Frontal cortex (tissue), 4 donors: ENCODE results near the gene MATN1. TPM values are rescaled to one million over a fixed set of nuclear protein-coding genes. Genes with fewer than 3 reads are reported as not detected.

Experiments used
- DNase-seq, 2 donors: peaks; one replicate each; pipeline ENCODE4 v3.0.0; 2012; ENCODE audit warnings: low spot score in 2 of 2
- FAIRE-seq: peaks from 2 replicates; lab custom pipeline; 2012; peaks lifted over from hg19 to GRCh38; lab: Jason Lieb, UNC
- total RNA-seq: library from RNA; depleted of rRNA; stranded (reverse); fragments of >200 nt; gene quantifications from one replicate; pipeline ENCODE4 v1.2.3, GENCODE V29; 2014
- donor health status: control.
- donor health status: control.
- donor health status: control.

Gene MATN1
- total RNA-seq, 1 donor from 2014 or later = 0.41 TPM

GRCh38 chr1:30724175-30724574, 790 bp upstream of the MATN1 start:
- no peak for FAIRE-seq
- no peak for DNase-seq

GRCh38 chr1:30721812-30722537, 1.4 kb downstream of the MATN1 start:
- FAIRE-seq = no peak

GRCh38 chr1:30721341-30721793, 2.0 kb downstream of the MATN1 start:
- no peak for FAIRE-seq
- DNase-seq = no peak

More at GRCh38 chr1:30721812-30722537, 1.4 kb downstream of the MATN1 start:
- DNase-seq = no peak

GRCh38 chr1:30720271-30721223, 2.8 kb downstream of the MATN1 start:
- DNase-seq (no peak), FAIRE-seq (no peak)

DNA sequence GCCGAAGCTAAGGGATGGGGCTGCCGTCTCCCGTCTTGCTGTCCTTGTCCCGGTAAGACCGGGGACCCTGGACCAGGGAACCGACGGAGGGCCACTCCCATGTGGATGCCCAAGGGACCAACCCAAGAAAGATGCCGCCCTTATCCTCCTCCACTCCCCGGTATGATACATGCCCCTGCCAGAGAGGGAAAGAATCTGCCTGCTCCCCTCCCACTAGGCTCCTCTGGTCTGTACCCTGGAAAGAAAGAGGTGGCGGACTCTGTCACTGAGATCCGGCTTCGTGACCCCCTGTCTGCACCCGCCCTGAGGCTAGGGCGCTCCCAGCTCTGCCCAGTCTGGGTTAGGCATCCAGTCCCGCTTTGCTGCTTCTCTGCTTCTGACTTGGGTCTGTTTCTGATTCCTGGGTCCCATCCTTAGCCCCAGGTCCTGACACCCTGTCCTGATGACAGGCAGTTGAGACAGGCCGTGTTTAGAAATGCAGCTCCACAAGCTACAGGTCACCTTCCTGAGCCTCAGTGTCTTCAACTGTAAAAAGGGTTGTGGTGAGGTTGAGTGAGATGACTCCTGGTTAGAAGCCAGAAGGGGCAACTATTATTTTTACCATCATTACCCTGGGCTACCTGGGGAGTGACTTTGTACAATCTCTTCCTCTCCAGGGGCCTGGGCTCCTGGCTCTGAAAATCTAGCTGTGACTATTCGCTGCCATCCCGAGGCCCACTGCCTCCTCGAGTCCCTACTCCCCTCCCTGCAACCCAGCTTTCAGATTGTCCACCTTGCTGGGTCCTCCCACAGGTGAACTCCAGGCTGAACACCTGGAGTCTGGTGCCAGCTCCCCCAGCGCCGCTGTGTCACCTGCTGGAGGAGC, 3.7 kb downstream of the MATN1 start:
- DNase-seq = peak; percentile 69 to 74
- FAIRE-seq = no peak

DNA sequence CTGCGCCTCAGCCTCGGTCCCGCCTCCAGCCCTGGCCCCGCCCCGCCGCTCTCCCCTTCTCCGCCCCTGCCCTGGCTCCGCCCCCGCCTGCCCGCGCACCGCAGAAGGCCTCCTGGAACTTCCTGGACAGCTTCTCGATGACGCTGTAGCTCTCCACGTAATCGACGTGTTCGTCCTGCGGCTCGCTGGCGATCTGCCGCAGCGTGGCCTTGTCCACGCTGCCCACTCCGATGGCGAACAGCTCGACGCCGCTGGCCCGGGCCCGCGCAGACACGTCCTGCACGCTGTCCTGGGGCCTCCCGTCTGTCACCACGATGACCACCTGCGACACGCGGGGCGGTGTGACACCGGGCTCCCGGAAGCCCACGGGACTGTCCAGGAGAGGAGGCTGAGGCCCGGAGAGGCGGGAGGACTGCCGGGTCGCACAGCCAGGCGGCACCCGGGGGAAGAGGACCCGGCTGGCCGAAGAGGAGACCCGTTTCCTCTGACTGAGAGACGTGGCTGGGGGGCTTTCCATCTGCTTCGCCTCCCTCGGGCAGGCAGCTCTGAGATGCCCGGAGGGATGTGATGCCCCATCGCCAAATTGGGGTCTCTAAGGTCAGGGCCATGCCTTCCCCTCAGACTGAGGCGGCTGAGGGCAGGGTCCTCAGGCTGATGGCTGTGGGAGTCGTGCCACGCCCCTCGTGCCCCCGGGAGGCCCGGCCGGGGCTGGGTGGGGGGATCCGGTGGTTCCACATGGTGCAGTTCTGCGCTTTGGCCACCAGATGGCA, 4.6 kb downstream of the MATN1 start:
- FAIRE-seq = no peak
- peak in 1 of 2 donors; percentile 90 for DNase-seq

GRCh38 chr1:30718091-30718635, 5.2 kb downstream of the MATN1 start:
- FAIRE-seq = no peak
- DNase-seq = peak; percentile 87 to 88

- FAIRE-seq (no peak), DNase-seq (no peak)
Measured at GRCh38 chr1:30716646-30717045, 6.7 kb downstream of the MATN1 start.

GRCh38 chr1:30715886-30716285, 7.5 kb downstream of the MATN1 start:
- FAIRE-seq (no peak), DNase-seq (no peak)

GRCh38 chr1:30715216-30715615, 8.2 kb downstream of the MATN1 start:
- FAIRE-seq (no peak), DNase-seq (no peak)

DNA sequence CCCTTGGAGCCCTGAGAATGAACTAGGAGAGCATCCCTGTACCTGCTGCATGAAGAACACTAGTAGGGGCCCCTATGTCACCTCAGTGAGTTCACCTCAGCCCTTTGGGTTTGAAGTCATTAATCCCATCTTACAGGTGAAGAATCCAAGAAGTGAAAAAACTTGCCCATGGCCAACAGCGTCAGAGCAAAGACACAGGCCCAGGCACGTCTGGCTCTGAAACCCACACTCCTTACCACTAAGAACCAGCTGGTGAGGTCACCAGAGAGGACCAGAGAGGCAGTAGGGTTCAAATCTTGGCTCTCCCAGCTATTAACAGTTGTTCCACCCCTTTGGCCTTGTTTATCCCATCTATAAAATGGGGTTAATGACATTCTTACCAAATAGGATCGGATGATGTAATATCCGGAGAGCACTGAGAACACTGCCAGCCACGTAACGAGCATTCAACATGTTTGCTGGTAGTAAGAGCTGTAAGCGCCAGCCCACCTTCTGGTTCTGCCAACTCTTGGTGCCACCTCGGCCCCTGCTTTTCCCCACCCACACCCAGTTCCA, 8.8 kb downstream of the MATN1 start:
- FAIRE-seq = no peak
- no peak for DNase-seq

GRCh38 chr1:30714025-30714424, 9.4 kb downstream of the MATN1 start:
- DNase-seq = no peak

DNA sequence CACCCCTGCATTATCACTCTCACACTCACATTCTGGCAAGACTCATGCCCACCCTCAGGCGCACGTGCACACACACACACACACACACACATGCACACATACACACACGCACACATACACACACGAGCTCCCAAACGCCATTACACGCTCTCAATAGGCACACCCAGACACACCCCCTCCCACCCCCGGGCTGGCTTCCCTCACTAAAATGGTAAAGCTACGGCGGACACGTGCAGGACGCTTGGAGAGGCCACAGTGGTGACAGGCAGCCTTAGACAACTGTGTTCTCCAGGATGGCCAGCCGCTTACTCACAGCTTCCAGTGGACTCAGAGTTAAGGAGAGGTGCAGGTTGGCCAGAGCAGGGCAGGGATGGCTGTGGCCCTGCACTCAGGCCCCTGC, 10.1 kb downstream of the MATN1 start:
- DNase-seq (no peak), FAIRE-seq (no peak)

More at GRCh38 chr1:30714025-30714424, 9.4 kb downstream of the MATN1 start:
- no peak for FAIRE-seq

GRCh38 chr1:30712583-30712982, 10.8 kb downstream of the MATN1 start:
- FAIRE-seq (no peak), DNase-seq (no peak)

GRCh38 chr1:30710407-30710806, 13.0 kb downstream of the MATN1 start:
- FAIRE-seq = no peak
- DNase-seq = no peak

- no peak for DNase-seq
- FAIRE-seq = no peak
Measured at GRCh38 chr1:30708361-30708728, 15.0 kb downstream of the MATN1 start.

- FAIRE-seq (no peak), DNase-seq (peak; percentile 64 to 87)
Measured at GRCh38 chr1:30707412-30708360, 15.7 kb downstream of the MATN1 start.
